Neuron (in vitro differentiated cells): ENCODE results near the gene KAZN.

Source experiments
- H2AFZ ChIP-seq: one replicate; pipeline ENCODE4 v1.6.1; 2013; ENCODE audit warnings: low read depth, mild to moderate bottlenecking, inconsistent platforms, low read length, moderate library complexity
- H3K27me3 ChIP-seq: one replicate; pipeline ENCODE4 v1.6.1; 2013; ENCODE audit warnings: low read length; ENCODE audit not compliant: insufficient read depth
- H3K36me3 ChIP-seq: one replicate; pipeline ENCODE4 v1.6.1; 2013; ENCODE audit warnings: low read length; ENCODE audit not compliant: insufficient read depth
- H3K4me1 ChIP-seq: one replicate; pipeline ENCODE4 v1.6.1; 2013; ENCODE audit warnings: low read length; ENCODE audit not compliant: insufficient read depth
- H3K4me3 ChIP-seq: 2 replicates; pipeline ENCODE4 v1.5.1; 2013; ENCODE audit warnings: mild to moderate bottlenecking, low read length, moderate library complexity
- H3K9me3 ChIP-seq: one replicate; pipeline ENCODE4 v1.6.1; 2013; ENCODE audit warnings: low read length

The KAZN gene

DNA sequence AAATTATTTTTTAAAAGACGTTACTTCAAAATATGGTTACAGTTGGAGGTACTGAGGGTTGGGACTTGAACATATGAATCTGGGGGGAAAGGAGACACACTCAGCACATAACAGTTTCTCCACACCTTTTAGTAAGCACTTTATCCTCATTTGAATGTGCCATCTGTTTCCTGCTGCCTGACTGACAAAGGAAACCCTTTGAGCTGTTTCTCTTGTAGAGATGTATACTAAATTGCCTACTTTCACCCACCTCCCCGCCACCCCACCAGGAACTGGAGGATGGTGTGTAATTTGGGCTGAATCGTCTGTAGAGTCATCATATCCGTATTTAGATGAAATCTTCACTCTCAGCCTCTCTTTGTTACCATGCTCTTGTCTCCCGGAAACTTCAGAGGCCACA is 108.1 kb downstream of the KAZN start:
- Histone ChIP-seq H3K4me1 (no peaks in the 10 kb centered on the region), H3K4me3 (no peak overlapping the region), H3K27me3 (no peaks in the 10 kb centered on the region), H3K36me3 (peaks cover 31% of the 10 kb centered on the region), H2AFZ (no peak overlapping the region), H3K9me3 (peaks cover 29% of the 10 kb centered on the region)

DNA sequence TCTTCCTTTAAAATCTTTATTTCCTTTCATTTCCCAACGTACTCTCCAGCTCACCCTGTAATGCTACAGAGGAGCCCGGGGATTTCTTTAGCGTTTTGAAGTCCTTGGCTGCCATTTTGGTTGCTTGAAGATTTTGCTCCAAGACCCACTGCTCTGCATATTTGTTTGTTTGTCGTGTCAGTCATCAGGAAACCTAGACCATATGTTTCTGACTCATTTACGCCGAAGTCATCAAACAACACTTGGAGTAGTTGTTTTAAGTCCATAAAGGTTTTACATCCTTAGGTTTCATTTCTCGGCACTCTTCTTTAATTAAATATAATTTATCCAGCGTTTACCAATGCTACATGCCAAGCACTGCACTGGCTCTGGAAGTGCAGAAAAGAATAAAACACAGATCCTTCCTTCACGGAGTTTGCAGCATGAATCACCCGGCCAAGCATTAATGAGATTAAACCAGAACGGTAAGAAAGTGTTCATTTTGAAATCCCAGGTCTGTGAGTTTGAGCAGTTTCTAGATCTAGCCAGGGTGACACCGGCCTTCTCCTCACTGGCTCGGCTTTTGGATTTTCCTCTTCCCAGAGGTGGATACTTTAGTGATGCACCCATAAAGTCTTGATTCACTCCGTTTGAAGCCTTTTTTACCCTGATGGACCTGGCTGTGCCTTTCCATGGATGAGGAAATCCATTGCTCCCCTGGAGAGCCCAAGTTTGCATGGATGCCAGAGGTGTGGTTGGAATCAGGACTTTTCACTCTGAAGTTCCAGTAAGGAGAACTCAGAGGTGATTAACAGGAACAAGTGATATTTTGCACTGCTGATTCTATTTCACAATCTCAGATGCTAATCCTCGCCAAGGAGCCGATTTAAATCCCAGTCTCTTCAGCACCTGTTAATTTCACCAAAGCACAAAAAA is 109.3 kb downstream of the KAZN start:
- Histone ChIP-seq H3K36me3 (peaks cover 37% of the 10 kb centered on the region), H3K27me3 (no peaks in the 10 kb centered on the region), H2AFZ (no peak overlapping the region), H3K9me3 (peaks cover 31% of the 10 kb centered on the region), H3K4me1 (no peaks in the 10 kb centered on the region), H3K4me3 (no peak overlapping the region)

DNA sequence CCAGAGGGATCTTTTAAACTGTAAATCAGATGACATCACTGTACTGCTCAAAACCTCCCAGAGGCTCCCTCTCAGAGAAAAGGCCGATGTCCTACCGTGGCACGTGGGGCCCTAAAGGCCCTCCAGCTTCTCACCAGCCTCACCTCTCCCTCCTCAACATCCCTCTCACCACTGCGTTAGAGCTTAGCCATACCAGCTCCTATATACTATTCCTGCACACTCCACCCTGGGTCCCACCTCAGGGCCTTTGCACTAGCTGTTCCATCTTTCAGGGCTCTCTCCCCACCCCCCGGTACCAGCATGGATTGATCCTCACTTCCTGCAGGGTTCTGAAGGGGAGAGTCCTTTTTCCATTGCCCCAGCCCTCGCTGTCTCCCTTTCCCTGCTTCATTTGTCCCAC is 111.8 kb downstream of the KAZN start:
- Histone ChIP-seq H3K27me3 (no peaks in the 10 kb centered on the region), H3K9me3 (peaks cover 21% of the 10 kb centered on the region), H3K4me1 (no peaks in the 10 kb centered on the region), H3K36me3 (peaks cover 37% of the 10 kb centered on the region), H2AFZ (no peak overlapping the region), H3K4me3 (no peak overlapping the region)

DNA sequence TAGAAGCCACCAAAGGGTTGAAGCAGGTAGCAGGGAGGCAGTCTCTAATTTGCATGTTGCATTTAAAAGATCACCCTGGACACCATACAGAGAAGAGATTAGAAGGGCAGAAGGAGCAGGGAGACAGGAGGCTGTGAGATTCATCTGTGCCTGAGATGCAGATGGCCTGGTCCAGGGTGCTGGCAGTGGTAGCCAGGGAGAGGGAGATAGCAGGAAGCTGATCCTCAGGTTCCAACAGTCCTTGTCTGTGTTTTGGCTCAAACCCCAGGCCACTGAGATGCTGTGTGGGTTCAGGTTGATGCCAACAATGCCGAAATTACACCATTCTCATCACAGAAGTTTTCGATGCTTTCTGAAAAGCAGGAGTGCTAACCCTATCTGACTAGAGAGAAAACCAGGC is 113.7 kb downstream of the KAZN start:
- no peaks in the 10 kb centered on the region for H3K4me1 ChIP-seq
- H2AFZ ChIP-seq = no peak overlapping the region
- peaks cover 37% of the 10 kb centered on the region for H3K36me3 ChIP-seq
- H3K4me3 ChIP-seq = no peak overlapping the region
- H3K9me3 ChIP-seq = peaks cover 21% of the 10 kb centered on the region
- H3K27me3 ChIP-seq = no peaks in the 10 kb centered on the region

DNA sequence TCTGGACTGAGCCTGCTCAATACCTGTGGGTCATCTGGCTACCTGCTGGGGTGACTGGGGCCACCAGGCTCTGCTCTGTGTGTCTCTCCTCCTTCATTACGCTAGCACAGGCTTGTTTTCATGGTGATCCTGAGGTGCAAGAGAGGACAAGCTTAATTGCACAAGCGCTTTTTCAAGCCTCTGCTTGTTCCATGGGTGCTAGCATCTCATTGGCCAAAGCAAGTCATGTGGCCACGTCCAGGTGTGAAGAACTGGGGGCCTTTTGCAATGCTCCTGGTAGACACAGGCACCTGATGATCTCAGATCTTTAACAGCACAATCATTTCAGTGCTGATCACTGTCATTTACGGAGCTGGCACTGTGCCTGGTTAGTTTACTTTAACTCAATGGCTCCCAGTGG is 114.6 kb downstream of the KAZN start:
- no peak overlapping the region for H3K4me3 ChIP-seq
- no peaks in the 10 kb centered on the region for H3K27me3 ChIP-seq
- H3K4me1 ChIP-seq = no peaks in the 10 kb centered on the region
- peaks cover 36% of the 10 kb centered on the region for H3K36me3 ChIP-seq
- H3K9me3 ChIP-seq = peaks cover 22% of the 10 kb centered on the region
- H2AFZ ChIP-seq = no peak overlapping the region

DNA sequence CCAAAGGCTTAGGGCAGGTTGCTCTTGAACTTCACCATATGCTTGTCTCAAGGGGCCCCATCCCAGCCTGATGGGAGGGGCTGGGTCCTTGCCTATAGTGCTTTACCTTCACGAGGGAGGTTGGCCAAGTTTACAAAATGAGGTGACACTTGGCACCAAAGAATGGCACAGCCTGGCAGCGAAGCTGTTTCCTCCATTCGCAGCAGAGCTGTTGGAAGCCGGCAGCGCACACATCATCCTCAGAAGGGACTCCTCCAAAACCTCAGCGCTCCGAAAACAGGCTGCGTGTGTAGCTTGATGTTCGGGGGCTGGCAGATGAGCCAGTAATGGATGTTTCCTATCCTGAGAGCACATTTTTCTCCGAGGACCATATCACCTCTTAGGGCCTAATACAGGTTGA is 116.8 kb downstream of the KAZN start:
- peaks cover 22% of the 10 kb centered on the region for H3K9me3 ChIP-seq
- H2AFZ ChIP-seq = no peak overlapping the region
- H3K4me1 ChIP-seq = no peaks in the 10 kb centered on the region
- H3K27me3 ChIP-seq = no peaks in the 10 kb centered on the region
- H3K4me3 ChIP-seq = no peak overlapping the region
- peaks cover 21% of the 10 kb centered on the region for H3K36me3 ChIP-seq

DNA sequence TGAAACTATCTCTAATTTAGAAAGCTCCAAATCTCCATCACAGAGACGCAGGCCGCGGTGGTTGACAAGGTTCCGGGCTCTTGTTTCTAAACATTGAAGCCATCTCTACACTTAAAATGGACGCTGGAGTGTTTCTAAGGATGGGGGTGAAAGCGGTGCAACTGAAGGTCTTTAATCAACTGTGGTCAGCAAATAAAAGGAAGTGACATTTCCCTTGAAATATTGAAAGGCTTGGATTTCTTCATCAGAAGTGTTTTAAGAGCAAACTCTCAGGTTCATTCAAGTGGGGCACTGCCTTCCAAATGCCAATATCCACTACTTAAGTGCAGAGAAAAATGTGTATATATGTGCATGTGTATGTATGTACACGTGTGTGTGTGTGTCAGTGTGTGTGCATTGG is 117.3 kb downstream of the KAZN start:
- peaks cover 21% of the 10 kb centered on the region for H3K36me3 ChIP-seq
- peaks cover 20% of the 10 kb centered on the region for H3K9me3 ChIP-seq
- H2AFZ ChIP-seq = no peak overlapping the region
- no peak overlapping the region for H3K4me3 ChIP-seq
- H3K4me1 ChIP-seq = no peaks in the 10 kb centered on the region
- no peaks in the 10 kb centered on the region for H3K27me3 ChIP-seq

DNA sequence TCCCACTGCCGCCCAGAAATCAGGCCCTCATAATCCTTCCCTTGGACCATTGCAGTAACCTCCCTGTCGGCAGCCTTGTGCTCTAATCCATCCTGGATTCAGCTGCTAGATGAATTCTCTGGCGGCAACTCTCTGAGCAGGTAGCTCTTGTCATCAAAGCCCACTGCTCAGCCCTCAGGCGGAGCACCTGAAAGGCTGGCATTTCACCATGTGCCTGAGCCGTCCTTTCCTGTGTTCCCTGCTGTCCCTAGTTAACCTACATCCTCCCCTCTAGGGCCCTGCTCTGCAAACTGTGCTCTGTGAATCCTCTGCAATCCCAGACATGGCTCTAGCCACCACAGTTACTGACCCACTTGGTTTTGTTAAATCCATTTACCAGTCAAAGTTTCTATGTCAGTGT is 118.0 kb downstream of the KAZN start:
- H3K36me3 ChIP-seq = peaks cover 19% of the 10 kb centered on the region
- no peaks in the 10 kb centered on the region for H3K4me1 ChIP-seq
- H3K27me3 ChIP-seq = no peaks in the 10 kb centered on the region
- no peak overlapping the region for H3K4me3 ChIP-seq
- no peak overlapping the region for H2AFZ ChIP-seq
- peaks cover 19% of the 10 kb centered on the region for H3K9me3 ChIP-seq

DNA sequence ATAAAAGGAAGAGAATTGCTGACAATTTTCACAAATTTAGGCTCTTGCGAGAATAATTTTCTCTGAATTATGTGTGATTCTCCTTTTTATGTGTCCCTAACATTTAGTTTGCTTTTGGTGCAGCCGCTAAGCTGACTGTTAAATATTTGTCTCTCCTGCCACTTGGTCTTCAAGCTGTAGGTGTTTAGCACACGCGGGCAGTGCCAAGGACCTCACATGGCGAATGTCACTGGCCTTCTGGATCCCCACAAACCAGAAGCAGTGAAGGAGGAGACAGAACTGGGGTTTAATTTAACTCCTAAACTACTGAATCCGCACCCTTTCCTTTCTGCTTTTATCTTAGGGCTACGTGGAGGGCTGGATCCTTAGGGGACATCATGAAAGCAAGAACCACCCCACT is 120.0 kb downstream of the KAZN start:
- Histone ChIP-seq H2AFZ (no peak overlapping the region), H3K4me1 (no peaks in the 10 kb centered on the region), H3K9me3 (peaks cover 16% of the 10 kb centered on the region), H3K27me3 (no peaks in the 10 kb centered on the region), H3K36me3 (peaks cover 12% of the 10 kb centered on the region), H3K4me3 (no peak overlapping the region)

DNA sequence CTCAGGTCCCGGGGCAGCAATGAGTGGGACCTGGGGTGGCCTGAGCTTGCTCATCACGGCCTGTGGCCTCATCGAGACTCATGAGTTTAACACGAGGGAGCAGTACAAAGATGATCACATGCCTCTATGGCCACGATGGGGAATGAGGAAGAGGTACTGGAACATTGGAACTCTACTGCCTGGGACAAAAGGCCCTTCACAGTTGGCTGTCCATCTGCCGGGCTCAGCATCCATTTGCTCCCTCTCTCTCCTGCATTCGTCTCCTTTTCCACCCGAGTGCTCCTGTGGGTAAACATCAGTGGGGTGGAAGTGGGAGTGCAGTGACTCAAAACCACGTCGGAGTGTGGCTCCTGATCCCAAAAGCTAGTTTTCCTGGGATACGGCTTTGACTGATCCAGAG is 124.9 kb downstream of the KAZN start:
- H2AFZ ChIP-seq = no peak overlapping the region
- no peaks in the 10 kb centered on the region for H3K27me3 ChIP-seq
- no peak overlapping the region for H3K4me3 ChIP-seq
- peaks cover 6% of the 10 kb centered on the region for H3K36me3 ChIP-seq
- no peaks in the 10 kb centered on the region for H3K4me1 ChIP-seq
- H3K9me3 ChIP-seq = peaks cover 3% of the 10 kb centered on the region

DNA sequence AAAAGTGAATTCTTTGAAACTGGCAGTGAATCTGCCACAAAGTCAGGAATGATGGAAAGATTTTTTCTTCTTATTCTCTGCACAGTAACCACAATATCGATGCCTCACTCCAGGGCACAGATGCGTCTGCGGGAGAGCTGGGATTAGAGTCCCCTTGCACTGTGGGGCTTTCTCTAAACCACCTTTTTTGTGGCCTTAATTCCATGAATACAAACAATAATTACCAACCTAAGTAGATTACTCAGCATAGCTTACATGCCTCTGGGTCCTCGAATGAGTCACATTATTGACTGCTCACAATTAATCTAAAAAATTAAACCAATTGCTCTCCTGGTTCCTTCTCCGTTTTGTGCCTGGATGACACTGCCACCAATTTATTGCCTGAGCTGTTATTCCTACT is 125.8 kb downstream of the KAZN start:
- H3K36me3 ChIP-seq = peaks cover 4% of the 10 kb centered on the region
- no peaks in the 10 kb centered on the region for H3K4me1 ChIP-seq
- H3K9me3 ChIP-seq = no peaks in the 10 kb centered on the region
- H3K27me3 ChIP-seq = no peaks in the 10 kb centered on the region
- H3K4me3 ChIP-seq = no peak overlapping the region
- H2AFZ ChIP-seq = no peak overlapping the region

DNA sequence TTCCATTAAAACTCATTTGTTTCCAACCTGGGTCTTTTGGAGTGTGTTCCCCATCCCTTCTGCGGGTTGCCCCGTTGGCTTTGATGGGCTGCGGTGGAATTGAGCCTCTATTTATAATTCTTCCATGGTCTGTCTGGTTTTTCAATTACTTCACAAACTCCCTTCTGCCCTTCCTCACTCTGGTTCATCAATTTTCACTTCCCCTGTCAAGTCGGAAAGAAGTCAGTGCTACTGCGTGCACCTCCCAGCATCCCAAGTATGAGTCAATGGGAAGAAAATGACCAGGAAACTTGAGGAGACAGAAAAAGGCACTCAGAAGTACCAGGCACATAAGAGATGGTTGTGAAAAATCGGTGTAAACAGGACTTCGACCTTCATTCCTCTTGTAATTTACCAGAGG is 126.2 kb downstream of the KAZN start:
- H2AFZ ChIP-seq = no peak overlapping the region
- no peaks in the 10 kb centered on the region for H3K9me3 ChIP-seq
- no peaks in the 10 kb centered on the region for H3K27me3 ChIP-seq
- H3K4me3 ChIP-seq = no peak overlapping the region
- peaks cover 3% of the 10 kb centered on the region for H3K36me3 ChIP-seq
- no peaks in the 10 kb centered on the region for H3K4me1 ChIP-seq

DNA sequence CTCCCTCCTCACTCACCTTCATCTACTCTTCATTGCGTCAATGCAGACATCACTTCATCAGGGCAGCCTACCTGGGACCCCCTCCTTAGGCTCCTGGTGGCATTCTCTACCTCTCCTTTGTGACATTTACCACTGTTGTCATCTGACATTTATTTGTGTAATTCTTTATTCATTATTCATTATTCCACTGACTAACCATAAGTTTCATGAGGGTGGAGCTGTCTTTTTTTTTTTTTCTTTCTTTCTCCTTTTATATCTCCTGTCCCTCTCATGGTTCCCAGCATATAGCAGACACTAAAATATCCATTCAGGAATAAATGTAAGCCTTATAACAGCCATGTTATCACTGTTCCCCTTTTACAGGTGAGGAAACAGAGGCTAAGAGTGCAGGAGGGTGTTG is 126.8 kb downstream of the KAZN start:
- H3K4me1 ChIP-seq = no peaks in the 10 kb centered on the region
- H3K27me3 ChIP-seq = no peaks in the 10 kb centered on the region
- H3K36me3 ChIP-seq = peaks cover 3% of the 10 kb centered on the region
- no peaks in the 10 kb centered on the region for H3K9me3 ChIP-seq
- H2AFZ ChIP-seq = no peak overlapping the region
- no peak overlapping the region for H3K4me3 ChIP-seq

DNA sequence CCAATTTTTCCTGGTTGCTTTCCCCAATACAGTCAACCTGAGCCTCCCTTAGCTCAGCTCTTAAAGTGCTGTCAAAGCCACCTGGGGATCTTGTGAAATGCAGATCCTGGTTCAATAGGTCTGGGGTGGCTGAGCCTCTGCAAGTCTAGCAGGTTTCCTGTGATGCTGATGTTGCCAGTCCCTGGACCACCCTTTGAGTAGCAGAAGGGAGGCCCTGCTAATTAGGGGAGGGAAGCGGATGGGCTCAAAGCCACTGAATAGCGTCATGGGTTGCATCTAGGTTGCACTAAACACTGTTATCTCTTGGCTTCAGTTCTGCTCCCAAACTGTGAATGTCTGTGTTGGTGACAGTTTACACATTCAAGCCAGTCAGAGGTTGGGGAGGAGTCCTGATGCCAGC is 127.2 kb downstream of the KAZN start:
- Histone ChIP-seq H2AFZ (no peak overlapping the region), H3K4me3 (no peak overlapping the region), H3K4me1 (no peaks in the 10 kb centered on the region), H3K27me3 (no peaks in the 10 kb centered on the region), H3K9me3 (no peaks in the 10 kb centered on the region), H3K36me3 (no peaks in the 10 kb centered on the region)
